Retina (tissue), 1 donor: Measurements from ENCODE around the gene TRIM14.
A peak's percentile ranks its signal among the peaks of the same experiment; 100 is the strongest.

Experiments used
- DNase-seq: peaks from one replicate; pipeline ENCODE4 v3.0.0-alpha.2; 2016

The TRIM14 gene, protein sequence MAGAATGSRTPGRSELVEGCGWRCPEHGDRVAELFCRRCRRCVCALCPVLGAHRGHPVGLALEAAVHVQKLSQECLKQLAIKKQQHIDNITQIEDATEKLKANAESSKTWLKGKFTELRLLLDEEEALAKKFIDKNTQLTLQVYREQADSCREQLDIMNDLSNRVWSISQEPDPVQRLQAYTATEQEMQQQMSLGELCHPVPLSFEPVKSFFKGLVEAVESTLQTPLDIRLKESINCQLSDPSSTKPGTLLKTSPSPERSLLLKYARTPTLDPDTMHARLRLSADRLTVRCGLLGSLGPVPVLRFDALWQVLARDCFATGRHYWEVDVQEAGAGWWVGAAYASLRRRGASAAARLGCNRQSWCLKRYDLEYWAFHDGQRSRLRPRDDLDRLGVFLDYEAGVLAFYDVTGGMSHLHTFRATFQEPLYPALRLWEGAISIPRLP

DNA sequence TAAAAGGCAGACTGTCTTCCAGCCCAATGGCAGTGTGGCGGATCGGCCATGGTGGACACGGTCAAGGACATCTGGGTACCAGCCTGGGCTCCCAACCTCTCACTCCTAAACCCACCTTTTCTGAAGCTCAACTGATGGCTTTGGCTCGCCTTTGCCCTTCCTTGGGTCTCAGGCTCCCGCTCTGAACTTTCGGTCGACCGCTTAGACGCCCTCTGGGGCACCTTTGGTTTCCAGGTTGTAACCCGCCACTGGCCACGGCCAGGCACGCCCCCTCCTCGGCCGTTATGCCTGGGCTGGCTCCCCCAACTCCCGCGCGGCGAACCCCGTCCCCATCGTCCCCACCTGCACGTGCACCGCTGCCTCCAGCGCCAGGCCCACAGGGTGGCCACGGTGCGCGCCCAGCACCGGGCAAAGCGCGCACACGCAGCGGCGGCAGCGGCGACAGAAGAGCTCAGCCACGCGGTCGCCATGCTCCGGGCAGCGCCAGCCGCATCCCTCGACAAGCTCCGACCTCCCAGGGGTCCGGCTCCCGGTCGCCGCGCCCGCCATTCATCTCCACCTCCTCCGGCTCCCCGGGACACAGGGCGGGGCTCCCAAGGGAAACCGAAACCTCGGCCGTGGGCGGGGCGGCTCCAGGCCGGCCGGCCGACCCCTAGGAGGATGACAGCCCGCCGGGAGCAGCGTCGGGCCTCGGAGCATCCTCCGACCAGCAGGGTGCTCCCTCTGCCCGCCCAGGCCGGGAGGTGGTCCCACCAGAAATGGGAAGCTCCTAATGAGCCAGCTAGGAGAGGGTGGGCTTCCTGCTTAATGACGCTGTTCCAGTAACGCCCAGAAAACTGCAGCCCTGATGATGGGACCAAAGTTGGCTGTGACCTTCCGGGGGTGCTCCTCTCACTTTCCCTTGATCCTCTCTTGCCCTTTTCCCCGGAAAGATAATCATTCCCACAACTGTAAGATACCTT is at the start of gene TRIM14:
Gene TRIM14 (minus strand): TSS at position 583 of the 962 bp plus-strand sequence. CDS start 34 bp downstream, at position 549.
- DNase-seq: peak; percentile 87

DNA sequence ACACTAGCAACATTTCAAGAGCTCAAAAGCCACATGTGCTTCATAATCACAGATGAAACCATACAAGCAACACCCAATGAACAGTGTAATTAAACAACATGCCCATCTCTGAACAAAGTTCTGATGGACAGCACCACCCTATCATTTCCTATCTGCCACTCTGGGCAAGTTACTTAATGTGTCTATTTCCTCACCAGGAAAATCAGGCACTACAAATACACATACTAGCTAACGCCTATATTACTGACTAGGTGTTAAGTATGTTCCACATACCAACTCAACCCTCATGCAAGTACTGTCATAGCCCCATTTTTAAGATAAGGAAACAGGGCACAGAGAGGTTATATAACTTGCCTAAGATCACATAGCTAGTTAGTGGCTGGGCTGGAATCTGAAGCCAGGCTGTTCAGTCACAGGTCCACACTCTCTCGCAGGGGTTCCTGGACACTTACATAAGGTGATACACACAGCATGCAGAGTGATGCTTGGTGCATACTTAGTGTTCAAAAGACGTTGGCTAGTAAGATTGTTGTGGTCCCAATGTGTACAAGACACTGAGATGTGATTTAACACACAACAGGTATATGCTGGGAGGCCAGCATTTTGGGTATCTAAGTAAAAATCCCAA is 49.2 kb upstream of the TRIM14 start:
- DNase-seq: no peak

DNA sequence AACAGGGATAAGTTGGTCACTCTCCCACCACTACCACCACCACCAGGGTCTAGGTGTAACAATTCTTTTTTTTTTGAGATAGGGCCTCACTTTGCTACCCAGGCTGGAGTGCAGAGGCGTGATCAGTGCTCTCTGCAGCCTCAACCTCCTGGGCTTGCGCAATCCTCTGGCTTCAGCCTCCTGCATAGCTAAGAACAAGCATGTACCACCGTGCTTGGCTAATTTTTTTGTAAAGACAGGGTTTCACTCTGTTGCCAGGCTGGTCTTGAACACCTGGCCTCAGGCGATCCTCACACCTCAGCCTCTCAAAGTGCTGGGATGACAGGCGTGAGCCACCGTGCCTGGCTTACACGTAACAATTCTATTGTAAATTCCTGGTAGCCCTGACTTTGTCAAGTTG is 45.9 kb upstream of the TRIM14 start:
- DNase-seq: no peak

DNA sequence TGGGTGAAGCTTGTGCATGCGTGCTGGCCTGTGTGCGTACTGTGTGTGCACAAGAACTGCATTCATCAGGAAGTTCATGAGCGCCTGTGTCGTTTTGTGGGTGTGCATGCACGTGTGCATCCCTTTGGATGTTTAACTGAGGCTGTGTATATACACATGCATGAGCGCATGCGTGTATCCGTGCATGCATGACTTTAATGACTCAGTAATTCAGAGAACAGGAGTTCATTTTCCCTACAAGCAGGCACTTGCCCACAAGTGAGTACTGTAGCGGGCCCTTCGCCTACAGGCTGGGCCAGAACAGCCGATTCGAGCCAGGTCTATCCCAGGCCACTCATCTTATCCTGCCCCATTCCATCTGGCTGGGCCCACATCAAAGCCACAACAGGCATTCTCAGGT is 43.6 kb upstream of the TRIM14 start:
- DNase-seq: peak; percentile 39

DNA sequence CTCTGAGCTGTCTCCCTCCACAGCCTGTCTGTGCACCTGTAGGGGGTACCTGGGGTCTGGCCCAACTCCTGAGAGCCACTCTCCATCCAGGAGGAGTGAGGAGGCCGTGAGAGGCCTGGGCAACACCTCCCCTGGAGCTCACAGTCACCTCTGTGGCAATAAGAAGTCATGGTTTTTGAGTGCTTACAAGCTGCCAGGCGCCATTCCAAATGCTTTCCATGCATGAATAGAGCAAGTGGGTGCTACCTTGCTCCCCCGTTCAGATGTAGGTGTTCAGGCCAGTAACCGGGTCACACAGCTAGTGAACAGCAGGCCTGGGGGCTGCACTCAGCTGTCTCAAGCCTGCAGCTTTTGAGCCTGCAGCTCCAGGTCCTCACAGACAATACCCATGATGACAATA is 42.8 kb upstream of the TRIM14 start:
- no peak for DNase-seq

DNA sequence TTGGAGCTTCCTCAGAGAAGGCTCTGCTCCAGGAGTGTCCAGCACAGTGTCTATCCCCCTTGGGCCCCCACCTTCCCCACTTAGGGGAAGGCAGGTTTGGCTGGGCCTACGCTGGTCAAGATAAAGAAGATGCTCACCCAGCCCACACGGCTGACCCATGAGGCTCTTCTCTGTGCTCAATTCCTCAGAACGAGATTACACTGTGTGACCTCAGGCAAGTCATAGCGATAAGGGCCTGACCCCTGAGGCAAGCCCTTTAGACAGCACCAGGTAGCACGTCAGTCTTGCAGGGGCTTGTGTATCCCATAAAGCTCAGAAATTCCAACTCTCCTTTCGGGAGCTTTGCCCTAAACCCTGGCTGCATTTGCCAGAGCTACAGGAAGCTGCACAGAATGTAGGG is 40.8 kb upstream of the TRIM14 start:
- DNase-seq: no peak

DNA sequence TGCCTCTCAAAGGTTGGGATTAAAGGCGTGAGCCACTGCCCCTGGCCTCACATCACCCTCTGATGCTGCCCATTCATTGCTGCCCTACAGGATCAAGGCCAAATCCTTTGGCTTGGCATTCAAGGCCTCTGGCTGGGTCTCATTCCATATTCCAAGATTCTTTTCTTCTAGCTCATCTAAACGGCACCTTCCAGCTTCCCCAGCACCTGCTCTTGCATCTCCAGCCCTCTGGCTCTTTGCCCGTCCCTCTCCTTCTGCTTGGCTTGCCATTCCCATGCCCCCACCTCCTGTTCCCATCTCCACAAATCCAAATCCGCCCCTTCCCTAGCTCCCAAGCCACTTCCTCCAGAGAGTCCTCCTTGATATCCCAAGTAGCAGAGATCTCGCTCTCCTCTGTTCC is 40.3 kb upstream of the TRIM14 start:
- no peak for DNase-seq

DNA sequence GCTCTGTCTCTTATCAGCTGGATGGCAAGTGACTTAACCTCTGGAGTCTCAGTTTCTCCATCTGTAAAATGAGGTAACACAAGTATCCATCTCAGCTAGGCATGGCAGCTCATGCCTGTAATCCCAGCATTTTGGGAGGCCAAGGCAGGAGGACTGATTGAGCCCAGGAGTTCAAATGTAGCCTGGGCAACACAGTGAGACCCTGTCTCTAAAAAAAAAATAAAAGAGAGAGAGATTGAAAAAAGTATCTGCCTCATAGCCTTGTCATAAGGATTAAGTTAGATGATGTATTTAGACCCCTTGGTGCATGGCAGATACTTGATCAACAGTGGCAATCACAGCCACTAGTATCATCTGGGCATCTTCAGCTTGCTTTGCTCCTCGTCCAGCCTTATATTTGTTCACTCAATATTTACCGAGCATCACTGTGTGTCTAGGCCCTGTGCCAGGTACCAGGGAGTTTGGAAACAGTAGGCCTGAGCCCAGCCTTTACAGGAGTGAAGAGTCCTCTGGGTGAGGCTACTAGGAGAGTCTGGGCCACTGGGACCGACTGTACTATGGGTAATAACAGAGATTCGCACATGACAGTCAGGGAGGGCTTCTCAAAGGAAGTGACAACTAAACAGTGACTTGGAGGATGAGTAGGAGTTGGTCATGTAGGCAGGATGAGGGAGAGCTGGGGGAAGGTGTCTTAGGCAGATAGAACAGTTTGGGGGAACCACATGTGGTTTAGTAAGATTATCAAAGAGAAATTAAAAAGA is 39.2 kb upstream of the TRIM14 start:
- no peak for DNase-seq

DNA sequence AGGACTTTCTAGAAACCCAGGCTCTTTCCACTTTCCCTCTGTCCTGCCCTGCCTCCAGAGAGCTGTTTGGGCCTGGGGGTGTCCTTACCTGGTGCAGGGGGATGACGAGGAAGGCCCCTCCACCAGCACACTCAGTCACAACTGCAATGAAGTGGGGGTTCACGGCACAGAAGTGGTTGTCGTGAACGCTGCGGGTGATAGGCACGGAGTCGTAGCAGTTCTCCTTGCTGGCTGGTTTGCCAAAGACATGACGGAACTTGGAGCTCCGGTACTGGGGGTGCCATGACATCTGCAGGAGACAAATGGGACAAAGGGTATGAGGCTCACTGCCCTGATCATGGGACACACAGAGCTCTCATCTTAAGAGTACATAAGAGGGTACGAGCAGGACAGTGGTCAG is 38.4 kb upstream of the TRIM14 start:
- DNase-seq: no peak

DNA sequence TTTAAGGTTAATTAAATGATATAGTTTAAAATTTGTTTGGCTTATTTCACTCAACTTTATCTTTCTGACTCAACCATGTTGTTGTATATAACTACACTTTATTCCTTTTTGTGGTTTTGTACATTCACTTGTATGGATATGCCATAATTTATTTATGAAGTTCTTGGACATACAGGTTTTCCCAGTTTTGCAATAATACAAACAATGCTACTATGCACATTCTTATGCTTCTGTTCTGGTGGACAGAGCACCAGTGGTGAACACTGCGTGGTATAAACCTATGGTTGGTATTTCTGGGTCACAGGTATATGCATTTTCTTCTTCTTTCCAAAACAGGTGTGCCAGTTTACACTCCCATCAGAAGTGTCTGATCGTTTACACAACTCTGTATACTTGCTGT is 35.7 kb upstream of the TRIM14 start:
- DNase-seq: no peak

DNA sequence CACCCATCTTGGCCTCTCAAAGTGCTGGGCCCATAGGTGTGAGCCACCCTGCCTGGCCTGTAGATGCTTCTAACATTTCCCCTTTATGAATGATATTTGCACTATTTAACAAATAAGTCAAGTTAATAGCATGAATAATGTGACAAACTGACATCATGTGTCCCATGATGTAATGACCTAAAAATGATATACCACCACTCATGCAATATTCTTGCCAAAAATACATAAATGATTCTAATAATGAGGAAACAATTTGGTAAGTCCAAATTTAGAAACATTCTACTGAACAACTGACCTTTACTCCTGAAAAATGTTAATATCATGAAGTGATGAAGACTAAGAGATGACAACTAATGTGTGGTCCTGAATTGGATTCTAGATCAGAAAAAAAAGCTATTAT is 33.5 kb upstream of the TRIM14 start:
- DNase-seq: no peak

DNA sequence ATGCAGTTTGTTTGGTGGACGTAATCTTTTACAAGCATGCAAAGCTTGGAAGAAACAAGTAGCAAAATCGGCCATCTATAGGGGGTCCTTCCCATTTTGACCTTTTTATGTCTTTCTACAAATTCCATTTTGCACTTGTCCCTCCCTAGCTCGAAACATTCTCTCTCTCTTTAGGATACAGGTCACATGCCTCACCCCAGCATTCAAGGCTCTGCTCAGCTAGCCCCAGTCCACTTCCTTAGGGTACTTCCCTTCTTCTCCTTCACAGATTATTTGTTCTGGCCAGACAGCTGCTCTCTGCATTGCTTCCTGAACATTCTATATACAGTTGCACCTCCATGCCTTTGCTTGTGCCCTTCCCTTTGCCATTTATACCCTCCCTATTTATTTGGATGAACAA is 31.7 kb upstream of the TRIM14 start:
- DNase-seq: no peak

DNA sequence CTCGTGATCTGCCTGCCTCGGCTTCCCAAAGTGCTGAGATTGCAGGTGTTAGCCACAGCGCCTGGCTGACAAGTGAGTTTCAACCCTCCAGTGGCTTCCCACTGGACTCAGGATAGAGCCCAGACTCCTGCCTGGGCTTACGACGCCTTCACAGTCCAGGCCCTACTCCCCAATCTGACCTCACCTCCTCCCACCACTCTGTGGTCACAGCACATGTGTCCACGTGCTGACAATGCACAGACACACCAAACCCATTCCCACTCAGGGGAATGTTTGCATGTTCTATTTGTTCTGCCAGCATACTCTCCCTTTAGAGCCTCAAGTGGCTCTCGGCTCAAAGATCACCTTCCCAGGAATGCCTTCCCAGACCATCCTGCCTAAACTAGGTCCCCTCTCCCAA is 31.1 kb upstream of the TRIM14 start:
- DNase-seq: no peak

DNA sequence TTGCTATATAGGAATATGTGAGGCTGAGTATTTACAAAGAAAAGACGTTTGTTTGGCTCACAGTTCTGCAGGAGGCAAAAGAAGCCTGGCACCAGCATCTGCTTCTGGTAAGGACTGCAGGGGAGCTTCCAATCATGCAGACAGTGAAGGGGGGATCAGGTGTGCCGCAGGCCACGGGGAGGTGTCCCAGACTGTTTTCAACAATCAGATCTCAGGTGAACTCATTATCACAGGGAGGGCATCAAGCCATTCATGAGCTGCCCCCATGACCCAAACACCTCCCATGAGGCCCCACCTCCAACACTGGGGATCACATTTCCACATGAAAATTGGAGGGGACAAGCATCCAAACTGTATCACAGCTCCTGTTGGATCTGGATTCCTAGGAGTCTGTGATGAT is 30.4 kb upstream of the TRIM14 start:
- DNase-seq: no peak

DNA sequence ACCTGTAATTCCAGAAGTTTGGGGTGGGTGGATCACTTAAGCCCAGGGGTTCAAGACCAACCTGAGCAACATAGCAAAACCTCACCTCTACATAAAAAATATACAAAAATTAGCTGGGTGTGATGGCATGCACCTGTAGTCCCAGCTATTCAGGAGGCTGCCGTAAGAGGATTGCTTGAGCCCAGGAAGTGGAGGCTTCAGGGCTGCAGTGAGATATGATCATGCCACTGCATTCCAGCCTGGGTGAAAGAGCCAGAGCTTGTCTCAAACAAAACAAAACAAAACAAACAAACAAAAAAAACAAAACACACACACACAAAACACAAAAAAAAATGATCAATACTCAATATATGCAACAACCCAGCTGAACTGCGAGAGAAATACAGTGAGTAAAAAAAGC is 29.5 kb upstream of the TRIM14 start:
- no peak for DNase-seq

DNA sequence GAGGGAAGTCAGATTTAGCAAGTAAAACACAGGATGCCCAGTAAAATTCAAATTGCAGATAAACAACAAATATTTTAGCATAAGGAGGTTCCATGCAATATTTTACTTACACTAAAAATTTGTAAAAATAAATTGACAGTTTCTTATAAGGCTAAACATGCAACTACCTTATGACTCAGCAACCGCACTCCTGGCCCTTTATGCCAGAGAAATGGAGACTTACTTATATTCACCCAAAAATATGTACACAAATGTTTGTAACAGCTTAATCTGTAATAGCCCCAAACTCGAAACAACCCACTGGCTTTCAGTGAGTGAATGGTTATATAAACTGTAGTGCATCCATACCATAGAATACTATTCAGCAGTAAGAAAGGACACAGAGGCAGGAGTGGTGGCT is 28.6 kb upstream of the TRIM14 start:
- DNase-seq: no peak

DNA sequence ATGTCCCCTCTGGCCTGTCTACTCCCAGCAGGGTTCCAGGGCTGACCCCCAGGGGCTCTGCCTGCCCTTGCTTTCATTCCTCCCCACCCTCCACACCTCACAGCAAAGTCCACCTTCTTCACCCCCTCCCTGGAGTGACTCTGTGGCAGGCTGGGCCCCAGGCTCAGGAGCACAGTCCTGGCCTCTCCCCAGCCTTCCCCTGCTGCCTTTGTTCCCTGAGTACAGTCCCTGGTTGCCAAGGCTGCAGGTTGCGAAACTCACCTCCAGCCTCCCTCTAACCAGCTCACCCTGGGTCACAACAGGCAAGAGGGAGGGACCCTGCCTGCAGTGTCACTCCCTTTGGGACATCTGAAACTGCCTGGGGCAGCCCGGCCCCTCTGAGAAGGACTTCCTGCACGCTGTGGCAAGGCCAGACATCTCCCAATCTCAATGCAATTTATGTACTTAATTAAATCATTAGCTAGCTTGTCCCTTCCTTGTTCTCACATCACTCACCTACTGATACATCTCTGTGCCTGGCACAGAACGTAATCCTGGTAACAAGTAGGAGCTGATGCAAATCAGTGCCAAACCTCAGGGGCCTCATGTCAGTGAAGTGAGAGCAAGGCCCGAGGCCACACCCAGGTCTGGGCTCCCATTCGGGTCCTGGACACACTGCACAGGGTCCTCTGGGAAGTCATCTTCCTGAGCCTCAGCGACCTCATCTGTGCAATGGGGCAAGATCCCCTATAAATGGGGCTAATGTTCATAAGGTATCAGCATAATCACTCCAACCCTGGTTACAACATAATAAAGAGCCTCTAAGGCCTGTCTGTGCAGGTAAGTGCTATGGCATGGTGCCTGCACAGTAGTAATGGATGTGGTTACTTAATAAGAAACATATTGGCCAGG is 27.3 kb upstream of the TRIM14 start:
- no peak for DNase-seq

DNA sequence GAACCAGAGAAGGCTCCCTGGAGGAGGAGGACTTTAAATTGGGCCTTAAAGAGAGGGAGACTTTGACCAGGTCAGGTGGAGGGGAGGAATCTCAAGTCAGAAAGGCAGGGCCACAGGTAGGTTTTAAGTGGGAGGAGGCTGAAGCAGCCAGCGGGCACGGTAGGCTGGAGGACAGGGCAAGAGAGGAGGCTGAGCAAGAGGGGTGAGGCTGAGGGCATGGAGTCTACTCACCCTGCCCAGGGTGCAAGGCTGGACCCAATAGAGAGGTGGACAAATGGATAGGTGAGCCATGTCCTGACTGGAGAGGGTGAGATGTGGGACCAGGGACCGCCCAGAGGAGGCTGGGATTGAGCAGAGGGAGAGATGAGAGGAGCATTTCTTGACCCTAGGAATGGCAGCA is 25.6 kb upstream of the TRIM14 start:
- DNase-seq: no peak

DNA sequence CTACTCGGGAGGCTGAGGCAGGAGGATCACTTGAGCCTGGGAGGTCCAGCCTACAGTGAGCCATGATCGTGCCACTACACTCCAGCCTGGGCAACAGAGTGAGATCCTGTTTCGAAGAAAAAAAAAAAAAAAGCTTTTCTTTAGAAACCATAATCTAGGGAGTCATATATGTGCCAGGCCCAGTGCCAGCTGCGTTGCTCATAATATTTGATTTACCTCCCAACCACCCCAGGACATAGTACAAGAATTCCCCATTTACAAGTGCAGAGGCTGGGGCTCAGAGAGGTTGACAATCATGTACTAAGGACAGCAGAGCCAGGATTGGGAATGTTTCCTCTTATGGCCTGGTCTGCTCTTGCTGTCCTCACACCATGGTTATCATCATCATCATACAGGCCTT is 25.1 kb upstream of the TRIM14 start:
- no peak for DNase-seq

DNA sequence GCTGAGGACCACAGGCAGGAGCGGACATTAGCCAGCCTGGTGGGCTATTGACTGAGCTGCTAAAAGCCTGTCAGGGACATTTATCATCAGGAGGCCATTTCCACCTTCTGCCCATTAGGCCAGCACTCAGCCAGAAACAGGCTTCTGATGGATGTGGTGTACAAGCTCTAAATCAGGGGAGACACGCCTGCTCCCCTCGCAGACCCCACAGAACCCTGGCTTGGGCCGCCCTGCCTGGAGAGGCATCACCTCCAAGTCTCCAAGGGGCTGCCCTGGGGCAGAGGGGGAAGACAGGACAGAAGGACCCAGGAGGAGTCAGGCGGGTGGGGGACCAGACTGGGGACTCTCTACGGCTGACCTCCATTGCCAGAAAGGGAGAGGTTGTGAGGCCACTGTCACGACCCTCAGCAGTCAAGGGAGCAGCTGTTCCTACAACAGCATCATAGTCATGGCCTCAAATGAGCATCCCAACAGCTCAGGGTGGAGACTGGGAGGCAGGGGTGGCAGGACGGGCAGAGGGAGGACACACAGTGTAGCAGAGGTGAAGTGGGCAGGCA is 24.0 kb upstream of the TRIM14 start:
- peak; percentile 91 for DNase-seq

DNA sequence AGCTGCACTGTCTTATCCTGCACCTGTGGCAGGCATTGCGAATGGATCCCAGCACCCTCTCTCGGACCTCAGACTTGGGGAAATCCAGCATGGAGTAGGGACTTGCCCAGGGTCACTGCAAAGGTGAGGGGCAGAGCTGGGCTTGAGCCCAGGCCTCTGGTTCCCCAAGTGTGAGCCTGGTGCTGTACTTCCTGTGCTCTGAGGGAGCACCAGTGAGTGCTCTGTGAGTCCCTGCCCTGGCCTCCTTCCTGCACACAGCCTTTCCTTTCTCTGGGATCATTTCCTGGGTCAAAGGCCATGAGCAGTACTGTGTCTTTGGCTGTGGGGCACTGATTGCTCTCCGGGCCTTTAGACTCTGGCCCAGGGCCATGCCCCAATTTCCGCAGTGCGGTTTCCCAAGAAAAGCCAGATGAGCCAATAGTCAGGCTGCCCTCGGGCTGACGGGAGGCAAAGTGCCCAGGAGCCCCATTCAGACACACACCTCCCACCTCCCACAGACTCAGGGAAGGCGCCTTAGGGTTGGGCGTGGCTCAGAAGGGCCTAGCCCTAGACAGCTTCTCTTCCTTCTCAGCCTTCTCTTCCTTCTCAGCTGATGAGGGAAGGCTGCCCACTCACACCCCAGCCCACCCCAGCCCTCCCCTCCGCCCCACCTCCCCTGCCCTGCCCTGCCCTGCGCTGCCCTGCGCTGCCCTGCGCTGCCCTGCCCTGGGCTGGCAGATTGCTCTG is 23.3 kb upstream of the TRIM14 start:
- DNase-seq: peak; percentile 68
